ENCODE results near the gene TULP1.

Gene TULP1

DNA sequence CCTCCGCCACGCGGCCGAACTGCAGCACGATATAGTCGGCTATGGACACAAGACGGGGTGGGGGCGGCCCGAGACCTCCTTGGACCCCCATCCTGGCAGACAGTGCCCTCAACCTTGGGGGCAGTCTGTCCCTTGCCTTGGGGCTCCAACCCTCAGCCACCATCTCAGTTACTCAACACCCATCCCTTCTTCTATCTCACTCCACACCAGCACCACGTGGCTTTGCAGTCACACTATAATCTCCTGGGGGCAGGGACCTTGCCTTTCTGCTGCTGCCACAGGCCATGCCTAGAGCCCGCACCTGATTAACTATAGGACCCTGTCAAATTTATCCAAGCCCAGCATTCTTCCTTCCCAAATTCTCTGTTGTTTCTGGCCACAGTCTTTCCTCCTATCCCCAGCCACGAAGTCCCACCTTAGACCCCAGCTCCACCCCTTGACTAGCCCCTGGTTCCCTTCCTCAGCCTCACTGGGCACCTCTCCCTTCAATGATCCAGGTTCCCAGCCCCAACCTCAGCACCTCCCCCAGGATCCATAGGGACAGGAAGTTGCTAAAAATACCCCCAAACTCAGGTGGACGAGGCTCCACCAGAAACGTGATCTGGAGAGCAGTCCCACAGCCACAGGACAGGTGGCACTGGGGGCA lies 14.2 kb downstream of the TULP1 start:
- in situ Hi-C loops (cut with HindIII; ENCODE audit: low sequenced_read_pairs), result no loop called here

DNA sequence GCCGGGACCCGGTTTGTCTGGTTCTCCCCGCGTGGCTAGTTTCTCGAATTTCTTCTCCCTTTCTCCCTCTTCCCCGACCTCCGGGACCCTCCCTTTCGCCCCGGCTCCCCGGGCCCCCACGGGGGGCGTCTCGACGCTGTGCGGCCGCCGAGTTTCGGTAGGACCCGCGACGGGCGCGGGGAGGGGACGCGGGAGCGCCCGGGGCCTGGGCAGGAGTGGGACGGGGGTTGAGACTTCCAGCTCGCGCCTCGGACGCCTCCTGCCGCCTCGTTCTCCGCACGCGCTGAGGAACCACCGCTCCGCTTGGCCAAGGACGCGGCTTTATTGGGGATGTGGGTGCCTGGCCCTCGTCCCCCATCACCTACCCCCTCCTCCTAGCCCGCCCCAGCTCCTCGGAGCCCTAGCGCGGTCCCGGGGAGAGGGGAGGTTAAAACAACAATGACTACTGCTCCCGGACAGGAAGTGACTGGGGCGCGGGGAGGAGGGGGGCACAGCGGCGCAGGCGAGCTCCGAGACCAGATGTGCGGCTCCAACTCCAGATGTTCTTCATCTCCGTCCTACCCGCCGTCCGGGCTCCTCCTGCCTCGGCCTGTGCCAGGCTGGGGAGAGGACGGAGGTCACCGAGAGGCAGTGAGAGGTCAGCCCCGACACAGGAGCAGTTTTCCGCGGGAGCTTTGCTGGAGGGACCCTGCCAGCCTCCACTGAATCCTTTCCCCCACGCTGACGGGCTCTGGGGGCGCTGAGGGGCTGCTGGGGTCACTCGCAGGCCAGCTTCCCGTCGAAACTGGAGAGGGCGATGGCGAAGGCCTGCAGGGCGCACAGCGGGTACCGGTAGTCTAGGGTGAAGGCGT lies 14.9 kb downstream of the TULP1 start:
- in situ Hi-C loops (cut with HindIII; ENCODE audit: low sequenced_read_pairs), result no loop called here

GRCh38 chr6:35496841-35497570 lies 15.7 kb downstream of the TULP1 start, which contains the start of gene TEAD3:
TEAD3 (minus strand) TSS chr6:35497079.
- in situ Hi-C loops (cut with HindIII; ENCODE audit: low sequenced_read_pairs), result no loop called here

- in situ Hi-C loops (cut with HindIII; ENCODE audit: low sequenced_read_pairs), result no loop called here
These were observed 16.5 kb downstream of the TULP1 start for GRCh38 chr6:35496036-35496840.

DNA sequence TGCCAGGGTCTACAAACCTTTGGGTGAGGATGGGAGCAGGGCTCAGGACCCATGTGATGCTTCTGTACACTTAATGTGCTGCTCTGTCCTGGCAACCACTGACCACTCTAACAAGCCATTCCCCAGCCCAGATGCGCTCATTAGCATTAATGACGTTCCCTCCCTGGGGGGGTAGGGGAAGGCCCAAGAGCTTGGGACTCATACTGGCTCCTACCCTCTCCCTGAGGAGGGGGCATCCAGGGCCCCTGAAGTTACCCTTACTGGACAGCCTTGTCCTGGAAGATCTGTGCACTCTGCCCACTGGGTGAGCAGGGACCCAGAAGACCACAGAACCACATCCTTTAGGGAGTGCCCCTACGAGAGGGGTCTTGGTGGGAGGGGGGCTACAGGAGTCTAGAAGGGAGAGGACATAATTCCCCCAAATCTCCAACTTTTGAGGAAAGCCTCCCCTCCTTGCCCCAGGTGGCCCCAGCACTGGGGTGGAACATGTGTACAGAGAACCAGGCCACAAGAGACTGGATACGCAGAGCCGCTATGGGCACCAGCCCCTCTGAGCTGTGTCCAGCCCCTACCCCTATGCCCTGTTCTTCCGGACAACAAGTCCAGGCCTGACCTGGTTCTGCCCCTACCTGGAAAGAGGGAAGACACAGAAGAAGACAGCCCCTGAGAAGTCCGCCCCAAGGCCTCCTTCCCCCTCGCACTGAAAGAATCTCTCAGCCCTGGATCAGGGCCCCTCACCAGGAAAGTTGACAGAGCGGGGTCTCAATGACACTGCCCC lies 17.2 kb downstream of the TULP1 start:
- in situ Hi-C loops (cut with HindIII; ENCODE audit: low sequenced_read_pairs), result no loop called here

GRCh38 chr6:35494161-35494563 lies 18.5 kb downstream of the TULP1 start:
- in situ Hi-C loops (cut with HindIII; ENCODE audit: low sequenced_read_pairs), result no loop called here

- in situ Hi-C loops (cut with HindIII; ENCODE audit: low sequenced_read_pairs), result no loop called here
These were observed 19.3 kb downstream of the TULP1 start for GRCh38 chr6:35493307-35493983.

DNA sequence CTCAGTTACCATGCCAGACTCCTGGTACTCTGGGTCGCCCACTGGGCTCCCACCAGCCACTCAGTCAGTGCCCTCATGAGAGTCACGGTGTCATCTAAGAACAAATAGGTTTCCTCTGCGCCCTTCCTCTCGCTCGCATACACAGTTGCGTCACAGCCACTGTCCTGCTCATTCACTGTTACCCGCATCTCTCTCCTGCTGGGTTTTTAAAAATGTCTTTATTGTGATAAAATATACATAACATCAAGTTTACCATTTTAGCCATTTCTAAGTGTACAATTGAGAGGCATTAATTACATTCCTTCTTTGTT lies 19.8 kb downstream of the TULP1 start:
- in situ Hi-C loops (cut with HindIII; ENCODE audit: low sequenced_read_pairs), result no loop called here

DNA sequence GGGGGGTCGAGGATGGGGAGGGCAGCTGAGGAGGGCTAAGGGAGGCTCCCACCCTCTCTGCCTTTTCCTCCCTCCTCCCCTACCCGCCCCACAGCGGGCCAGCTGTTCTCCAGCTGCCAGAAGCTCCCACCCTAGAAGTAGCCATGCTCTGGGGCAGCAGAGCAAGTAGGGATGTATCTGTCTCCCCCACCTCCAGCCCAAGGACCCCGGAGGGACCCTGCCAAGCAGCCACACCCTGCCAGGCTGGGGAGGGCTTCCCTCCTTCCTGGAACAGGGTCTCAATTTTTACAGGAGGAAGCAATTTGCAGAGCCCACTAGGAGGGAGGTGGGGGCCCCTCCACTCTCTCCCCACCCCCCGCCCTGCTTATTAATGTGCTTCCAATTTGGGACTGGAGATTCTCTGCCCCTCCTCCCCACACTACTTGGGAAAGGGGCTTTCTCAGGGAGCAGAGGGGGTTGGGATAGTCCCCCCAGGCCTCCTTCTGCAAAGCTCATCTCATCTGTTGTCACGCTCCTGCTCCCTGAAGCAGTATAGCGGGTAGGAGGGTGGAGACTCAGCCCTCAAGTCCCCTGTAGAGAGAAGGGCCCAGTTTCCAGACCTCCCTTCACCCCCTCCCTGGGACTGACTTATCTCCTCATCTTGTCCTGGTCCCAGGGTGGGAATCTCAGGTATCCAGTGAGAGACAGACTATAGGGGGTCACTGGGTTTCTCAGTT lies 20.3 kb downstream of the TULP1 start:
- in situ Hi-C loops (cut with HindIII; ENCODE audit: low sequenced_read_pairs), result no loop called here

DNA sequence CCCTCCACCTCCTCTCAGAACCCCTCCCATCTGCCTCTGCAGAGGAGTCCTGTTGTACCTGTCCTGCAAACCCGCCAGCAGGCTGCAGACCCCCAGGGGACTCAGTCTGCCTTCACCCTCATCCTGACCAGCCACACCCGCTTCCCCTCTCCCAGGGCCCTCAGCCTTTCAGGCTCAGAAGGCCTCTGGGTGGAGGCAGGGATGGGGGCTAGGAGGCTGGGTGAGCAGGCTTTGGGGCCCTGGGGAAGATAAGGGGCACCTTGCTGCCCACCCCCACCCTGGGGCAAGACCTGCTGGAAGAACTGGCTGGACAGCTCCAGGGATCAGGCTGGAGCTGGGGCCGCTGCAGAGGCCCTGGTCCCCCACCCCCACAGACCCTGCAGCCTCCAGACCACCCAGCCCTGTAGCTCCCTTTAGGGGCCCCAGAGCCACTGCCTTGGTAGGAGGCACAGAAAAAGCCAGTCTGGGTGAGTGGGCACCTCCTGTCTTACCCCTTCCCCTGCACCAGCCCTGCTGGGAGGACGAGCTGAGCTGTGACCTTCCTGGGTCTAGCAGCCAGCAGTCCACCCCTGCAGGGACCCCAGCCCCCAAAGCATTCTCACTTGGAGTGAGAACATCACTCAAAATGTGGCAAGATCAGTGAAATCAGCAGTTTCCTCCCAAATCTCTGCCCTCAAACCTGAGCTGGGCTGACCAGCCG lies 21.0 kb downstream of the TULP1 start:
- in situ Hi-C loops (cut with HindIII; ENCODE audit: low sequenced_read_pairs), result no loop called here

GRCh38 chr6:35490821-35491557 lies 21.7 kb downstream of the TULP1 start:
- in situ Hi-C loops (cut with HindIII; ENCODE audit: low sequenced_read_pairs), result no loop called here

- in situ Hi-C loops (cut with HindIII; ENCODE audit: low sequenced_read_pairs), result no loop called here
These were observed 22.5 kb downstream of the TULP1 start for GRCh38 chr6:35489995-35490791.

GRCh38 chr6:35489066-35489465 lies 23.6 kb downstream of the TULP1 start:
- in situ Hi-C loops (cut with HindIII; ENCODE audit: low sequenced_read_pairs), result no loop called here

GRCh38 chr6:35488517-35488862 lies 24.2 kb downstream of the TULP1 start:
- in situ Hi-C loops (cut with HindIII; ENCODE audit: low sequenced_read_pairs), result no loop called here

GRCh38 chr6:35487658-35488516 lies 24.8 kb downstream of the TULP1 start:
- in situ Hi-C loops (cut with HindIII; ENCODE audit: low sequenced_read_pairs), result no loop called here

Data from endothelial cell of hepatic sinusoid (primary cell).